UCSD-AML1 (cell line): ENCODE results near the gene BIRC2.
A peak's percentile ranks its signal among the peaks of the same experiment; 100 is the strongest.
"Not testable (repeated sequence)": the region's sequence is repeated elsewhere in the genome, so short reads cannot be mapped to it uniquely, and the experiment has no call there.

Experiments used
- DNase-seq: peaks from one replicate; lab custom pipeline; 2025; ENCODE audit not compliant: unreplicated experiment; lab: John Stamatoyannopoulos, UW

Gene BIRC2

DNA sequence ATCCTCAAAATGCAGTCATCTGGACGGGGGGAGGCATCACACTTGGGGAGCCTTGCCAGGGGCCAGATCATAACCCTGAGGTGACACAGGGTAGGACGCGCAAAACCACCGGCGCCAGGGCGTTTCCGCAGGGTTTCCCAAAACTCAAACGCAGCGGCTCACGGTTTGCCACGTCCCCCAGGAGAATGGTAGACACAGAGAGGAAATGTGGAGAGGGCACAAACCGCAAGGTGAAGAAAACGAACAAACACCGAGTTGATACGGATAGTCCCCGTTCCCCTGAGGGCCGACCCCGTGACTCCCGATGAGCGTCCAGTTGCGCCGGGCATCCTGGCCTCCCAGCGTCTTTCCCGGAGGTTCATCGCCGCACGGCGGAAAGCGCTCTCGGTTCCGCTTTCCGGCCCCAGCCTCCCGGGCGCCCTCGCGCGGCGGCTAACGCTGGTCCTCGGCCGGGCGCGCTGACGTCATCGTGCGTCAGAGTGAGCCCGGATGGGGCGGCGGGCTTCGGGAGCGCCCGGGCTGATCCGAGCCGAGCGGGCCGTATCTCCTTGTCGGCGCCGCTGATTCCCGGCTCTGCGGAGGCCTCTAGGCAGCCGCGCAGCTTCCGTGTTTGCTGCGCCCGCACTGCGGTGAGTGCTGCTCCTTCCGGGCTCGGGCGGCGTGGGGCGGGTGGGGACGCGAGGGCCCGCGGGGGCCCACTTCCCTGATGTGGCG lies at the start of gene BIRC2:
Gene BIRC2, plus strand, starts transcription at position 467 of the 714 bp plus-strand sequence. CDS start 2,641 bp downstream, outside the sequence.
- DNase-seq, result peak; percentile 97

DNA sequence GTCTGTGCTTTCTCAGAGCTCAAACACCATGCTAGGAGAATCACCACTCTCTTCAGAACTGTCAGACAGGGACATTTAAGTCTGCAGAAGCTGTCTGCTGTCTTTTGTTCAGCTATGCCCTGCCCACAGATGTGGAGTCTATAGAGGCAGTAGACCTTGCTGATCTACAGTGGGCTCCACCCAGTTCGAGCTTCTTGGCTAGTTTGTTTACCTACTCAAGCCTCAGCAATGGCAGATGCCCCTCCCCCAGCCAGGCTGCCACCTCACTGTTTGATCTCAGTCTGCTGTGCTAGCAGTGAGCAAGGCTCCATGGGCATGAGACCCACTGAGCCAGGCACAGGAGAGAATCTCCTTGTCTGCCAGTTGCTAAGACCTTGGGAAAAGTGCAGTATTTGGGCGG lies 46.2 kb upstream of the BIRC2 start:
- not testable (repeated sequence) for DNase-seq

DNA sequence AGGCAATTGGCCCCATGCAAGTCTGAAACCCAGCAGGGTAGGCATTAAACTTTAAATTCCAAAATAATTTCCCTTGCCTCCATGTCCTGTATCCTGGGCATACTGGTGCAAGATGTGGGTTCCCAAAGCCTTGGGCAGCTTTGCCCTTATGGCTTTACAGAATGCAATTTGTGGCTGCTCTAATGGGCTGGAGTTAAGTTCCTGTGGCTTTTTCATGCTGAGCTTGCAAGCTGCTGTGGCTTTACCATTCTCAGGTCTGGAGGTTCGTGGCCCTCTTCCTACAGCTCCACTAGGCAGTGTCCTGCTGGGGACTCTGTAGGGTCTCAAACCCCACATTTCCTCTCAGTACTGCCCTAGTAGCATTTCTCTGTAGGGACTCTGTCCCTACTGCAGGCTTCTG lies 44.8 kb upstream of the BIRC2 start:
- DNase-seq, result no peak

DNA sequence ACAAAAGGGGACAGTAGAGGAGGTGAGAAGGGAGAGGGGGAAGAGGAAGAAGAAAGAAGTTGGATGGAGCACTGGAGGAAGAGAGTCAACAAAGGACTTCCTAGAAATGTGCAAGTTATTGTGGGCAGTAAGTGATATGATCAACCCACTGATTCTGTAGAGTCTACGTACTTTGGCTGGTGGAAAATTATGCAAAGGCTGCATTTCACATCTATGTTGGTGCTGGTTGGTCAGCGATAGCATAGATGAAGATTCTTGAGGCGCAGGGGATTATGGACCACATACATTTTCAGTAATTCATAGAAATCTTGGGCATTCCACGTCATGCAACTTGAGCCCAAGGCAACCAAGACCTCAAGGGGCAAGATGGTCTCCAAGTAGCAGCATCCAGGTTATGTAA lies 42.3 kb upstream of the BIRC2 start:
- no peak for DNase-seq

DNA sequence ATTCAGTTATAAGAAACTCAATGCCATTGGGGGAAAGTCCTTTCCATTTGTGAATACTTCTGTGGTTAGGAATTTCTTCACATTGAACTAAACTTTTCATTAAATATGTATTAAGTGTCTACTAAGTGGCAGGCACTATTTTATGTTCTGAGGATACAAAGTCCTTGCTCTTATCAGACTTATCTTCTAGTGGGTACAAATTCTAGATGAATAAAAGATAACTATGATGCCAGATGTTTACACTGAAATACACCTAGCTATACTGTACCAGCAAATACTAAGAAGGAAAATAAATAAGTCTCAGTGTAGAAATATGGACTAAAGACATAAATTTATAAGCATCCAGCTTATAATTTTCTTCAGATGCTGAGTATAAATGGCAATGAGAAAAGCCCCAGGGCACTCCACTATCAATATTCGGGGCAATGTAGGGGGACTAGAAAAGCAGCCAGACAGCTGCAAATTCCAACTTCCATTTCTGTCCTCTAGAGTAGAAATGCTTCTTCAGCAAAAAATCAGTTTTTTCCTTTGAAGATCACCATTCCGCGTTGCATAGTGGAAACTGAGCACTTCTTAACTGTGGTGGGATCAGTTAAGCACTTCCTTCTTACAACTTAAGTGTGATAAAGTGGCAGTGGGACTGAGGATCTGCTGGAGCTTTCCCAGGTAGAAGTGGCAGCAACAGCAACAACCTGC lies 41.5 kb upstream of the BIRC2 start:
- DNase-seq, result no peak

DNA sequence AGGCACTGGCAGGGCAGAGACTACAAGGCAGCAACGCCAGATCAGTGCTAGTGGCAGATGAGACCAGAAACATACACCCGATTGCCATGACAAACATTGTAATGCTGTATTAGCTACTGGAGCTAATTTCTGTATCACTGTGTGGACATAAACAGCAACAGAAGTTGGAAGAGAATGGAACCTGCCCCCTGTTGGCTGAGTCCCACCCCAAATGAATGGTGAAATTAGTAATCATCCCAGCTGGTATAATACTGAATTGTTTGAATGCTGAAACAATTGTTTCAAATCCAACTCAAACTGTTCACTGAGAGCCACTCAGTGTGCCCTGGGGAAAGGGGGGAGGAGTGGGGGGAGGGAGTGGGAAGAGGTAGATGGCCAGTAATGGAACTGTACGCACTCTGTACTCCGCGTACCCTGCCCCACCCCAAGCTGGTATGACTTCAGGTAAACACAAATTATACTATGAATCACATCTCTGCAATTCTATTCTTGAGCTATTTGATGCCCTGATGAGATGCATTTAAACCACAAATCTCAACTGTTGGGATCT lies 40.9 kb upstream of the BIRC2 start:
- no peak for DNase-seq

DNA sequence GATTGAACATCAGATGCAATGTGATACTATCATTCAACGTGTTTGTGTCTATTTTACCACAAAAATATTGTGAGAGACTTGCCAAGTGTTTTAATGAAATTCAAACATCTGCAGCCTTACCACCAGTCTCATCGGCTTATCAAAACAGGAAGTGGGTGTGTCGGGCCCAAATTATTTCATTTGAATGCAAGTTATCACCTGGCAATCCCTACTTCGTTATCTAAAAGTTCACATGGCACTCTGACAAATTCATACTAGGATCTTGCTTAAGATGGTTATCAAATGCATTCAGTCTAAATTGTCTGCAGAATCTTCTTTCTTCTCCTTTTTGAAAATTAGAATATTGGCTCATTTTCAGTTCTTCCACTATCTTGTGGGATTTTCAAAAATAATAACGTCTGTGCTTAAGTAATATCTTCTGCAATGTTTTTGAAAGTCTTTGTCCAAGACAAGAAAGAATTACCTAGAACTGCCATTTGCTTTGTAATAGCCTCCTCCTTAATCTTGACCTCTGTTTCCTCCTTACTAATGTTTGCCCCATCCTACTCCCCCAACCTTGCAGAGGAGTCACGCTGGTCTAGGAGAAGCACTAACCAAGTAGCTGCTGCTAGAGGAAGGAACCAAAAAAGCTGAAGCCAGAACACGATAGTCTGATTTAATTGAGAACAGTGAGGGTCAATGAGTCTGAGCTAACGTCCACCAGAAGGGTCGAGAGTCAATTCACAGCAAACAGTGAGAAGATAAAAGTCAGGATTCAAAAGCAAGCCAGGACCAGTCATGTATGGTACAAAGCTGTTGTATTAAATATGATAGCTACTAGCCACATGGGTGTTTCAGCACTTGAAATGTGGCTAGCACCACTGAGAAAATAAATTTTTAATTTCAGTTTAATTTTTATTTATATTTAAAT lies 39.9 kb upstream of the BIRC2 start:
- DNase-seq, result no peak

DNA sequence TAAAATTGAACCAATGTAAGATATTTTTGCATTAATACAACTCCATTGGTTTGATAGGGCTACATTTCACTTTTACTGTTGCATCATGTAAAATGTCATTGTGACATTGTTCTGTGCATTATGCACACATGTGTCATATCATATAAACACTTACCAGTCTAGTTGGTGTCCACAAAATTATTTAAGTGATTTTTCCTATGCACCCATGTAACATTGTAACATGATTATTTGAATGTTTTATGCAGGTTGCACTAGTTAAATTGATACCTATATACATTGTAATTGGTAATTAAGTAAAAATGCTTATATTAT lies 39.3 kb upstream of the BIRC2 start:
- DNase-seq, result no peak

DNA sequence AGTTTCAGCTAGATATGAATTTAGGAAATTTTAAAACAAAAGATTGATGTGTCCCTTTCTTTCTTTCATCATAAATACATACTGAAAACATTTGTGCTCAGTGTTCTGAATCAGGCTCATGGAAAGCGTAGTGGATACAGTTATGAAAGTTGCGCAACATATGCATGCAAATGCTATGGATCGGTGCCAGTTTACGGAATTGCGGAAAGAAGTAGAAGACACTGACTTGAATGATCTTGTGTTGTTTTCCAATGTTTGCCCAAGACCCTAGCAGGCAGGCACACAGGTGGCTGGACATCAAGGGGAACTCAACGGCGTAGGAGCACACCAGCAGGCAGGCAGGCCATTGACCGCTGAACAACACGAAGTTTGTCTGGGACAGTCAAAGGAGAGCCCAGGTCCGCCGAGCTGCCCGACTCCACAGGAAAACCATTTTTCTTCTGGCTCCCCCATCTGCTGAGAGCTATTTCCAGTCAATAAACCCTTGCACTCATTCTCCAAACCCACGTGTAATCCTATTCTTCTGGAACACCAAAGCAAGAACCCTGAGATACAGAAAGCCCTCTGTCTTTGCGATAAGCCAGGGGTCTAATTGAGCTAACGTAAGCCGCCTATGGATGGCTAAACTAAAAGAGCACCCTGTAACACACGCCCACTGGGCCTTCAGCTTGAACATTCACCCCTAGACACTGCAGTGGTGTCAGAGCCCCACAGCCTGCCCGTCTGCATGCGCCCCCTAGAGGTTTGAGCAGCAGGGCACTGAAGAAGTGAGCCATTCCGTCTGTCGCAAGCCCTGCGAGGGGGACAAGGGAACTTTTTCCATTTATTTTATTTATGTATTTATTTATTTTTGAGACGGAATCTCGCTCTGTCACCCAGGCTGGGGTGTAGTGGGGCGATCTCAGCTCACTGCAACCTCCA lies 37.1 kb upstream of the BIRC2 start:
- DNase-seq, result no peak

DNA sequence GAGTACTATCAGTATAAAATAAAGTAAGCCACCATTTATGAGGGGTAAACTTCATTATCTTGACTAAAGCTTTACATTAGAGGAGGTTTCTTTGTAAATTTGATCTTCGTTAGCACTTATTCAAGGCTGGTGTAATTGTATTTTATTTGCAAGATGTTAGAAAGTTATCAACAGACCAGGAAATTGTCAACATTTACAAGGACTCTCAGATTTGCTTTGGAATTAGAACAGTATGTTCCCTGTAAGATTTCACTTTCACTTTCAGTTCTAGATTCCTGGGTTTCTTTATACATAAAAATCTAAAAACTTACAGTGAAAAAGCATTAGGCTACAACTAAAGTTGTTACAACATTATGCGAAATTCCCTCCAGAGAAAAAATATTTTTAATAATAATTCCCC lies 34.3 kb upstream of the BIRC2 start:
- DNase-seq, result no peak

DNA sequence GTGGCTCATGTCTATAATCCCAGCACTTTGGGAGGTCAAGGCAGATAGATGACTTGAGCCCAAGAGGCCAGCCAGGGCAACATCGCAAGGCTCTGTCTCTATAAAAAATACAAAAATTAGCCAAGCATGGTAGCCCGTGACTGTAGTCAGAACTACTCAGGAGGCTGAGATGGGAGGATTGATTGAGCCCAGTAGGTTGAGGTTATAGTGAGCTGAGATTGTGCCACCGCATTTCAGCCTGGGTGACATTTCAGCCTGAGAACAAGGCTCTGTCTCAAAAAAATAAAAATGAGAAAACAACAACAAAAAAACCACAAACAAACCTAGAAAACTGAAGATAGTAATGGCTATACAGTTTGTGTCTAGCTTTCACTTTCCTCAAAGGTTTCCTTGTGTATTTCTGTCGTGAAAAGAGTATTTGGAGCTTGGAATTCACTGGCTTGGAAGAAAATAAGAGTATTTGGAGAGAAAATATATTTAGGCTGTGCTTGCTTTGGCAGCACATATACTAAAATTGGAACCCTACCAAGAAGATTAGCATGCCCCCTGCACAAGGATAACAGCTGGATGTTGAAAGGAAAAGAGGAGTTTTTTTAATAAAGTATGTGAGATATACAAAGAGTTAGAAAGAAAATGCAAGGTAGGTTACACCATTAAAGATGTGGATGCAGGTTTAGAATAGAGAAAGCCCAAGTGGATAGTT lies 33.6 kb upstream of the BIRC2 start:
- no peak for DNase-seq

DNA sequence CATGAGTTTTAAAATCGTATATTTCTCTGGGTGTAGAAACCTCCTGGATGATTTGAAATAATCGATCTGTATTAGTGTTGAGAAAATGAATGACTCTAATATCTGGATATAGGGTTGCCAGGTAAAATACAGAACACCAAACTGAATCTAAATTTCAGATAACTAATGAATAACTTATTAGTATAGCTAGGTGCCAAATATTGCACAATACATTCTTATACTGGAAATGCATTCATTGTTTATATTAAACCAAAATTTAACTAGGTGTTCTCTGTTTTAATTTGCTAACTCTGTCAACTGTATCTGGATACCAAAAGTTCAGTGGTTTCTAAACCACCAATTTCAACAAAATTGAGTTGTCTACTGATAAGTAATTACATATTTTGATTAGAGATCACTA lies 32.2 kb upstream of the BIRC2 start:
- DNase-seq, result no peak

DNA sequence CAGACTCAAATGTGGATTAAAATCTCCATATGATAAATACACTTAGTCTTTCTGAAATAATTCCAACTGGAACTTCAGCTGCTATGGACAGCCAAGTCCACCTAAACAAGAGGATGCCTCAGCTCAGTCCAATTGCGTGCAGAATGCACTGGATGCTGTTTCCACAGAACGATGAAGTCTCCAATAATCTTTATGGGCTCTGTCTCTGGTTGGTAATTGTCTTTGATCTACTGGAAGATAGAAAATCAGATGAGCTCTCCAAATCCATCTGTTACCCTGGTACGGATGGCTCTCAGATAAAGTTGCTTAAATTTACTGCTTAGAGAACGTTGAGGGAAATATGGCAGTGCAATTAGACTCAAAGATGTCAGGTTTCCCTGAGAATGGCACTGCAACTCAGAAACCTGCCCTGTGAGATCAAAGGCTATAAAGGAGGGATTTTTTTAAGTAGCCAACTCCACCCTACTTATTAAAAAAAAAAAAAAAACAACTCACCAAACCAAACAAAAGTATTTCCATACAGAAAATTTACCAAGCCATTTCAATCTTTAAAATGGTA lies 30.6 kb upstream of the BIRC2 start:
- DNase-seq, result no peak

DNA sequence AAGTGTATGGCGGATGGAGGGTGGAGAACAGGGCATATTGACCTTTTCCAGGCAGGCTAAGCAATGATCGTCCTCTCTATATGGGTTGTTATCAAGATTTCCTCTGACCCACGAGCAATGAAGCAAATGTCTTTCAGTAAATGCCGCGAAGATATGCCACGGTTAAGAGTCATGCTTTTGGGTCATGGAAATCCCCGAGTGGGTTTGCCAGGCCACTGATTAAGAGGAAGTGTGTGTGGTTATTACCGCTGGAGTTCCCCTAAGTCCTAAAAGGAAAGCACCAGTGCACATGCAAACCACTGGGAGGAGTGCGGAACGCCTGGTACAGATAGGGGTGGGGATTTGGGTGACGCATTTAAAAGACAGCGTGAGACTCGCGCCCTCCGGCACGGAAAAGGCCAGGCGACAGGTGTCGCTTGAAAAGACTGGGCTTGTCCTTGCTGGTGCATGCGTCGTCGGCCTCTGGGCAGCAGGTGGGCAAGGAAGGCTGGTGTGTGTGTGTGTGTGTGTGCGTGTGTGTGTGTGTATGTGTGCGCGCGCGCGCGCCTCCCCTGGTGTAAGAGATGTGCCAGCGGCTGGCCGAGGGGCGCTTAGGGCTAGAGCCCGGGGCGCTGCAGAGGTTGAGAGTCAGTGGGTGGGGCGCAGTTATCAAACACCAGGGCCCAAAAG lies 29.8 kb upstream of the BIRC2 start, which contains the start of gene BIRC3:
Gene BIRC3, plus strand, starts transcription at position 386 of the 669 bp plus-strand sequence. CDS start 7,026 bp downstream, outside the sequence.
- peak; percentile 85 for DNase-seq

DNA sequence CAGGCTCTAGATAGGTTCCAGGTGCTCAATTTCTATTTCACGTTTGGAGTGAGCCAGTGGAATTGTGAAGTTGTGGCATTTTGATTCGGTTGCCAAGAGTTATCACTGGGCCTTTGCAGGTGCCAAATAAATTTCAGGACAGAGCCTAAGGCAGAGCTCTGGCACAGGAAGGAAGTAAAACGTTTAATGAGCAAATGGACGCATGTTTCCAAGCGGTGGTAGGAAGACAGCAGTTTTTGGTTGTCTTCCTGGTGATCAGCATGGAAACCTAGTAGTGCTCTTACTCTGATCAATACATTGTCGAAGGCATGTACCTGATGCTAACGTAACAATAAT lies 29.3 kb upstream of the BIRC2 start:
- no peak for DNase-seq

DNA sequence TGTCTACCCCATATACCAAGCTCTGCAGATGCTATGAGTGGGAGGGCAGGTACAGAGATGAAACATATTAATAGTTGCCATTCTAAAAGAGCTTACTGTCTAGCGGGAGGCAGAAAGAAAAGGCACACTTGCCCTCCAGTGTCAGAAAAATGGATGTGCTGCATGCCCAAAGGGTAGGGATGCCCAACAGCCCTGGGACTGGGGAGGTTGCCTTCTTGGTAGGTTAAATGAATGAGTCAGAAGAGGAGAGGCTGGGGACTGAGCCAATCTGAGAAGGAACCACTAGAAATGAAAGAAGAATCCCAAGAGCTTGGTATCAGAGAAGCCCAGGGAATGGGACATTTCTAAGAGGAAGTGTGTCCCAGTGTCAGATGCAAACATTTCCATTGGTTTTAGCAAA lies 28.5 kb upstream of the BIRC2 start:
- no peak for DNase-seq

DNA sequence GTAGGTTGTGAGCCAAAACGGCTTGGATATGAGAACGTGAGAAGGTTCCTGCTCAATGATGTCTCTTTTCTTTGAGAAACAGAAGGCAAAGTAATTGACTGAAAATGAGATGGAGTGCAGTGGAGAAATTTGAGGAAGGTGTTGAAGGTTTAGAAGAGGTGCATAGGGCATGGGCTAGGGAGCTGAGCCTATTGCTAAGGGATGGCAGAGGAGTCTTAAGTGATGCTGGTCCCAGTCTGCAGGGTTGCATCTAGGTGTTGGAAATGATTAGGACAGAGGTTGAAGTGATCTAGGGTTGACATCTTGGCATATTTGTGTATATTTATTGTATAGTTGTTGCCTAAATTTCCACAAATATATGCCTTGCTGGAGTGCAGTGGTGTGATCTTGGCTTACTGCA lies 27.5 kb upstream of the BIRC2 start:
- no peak for DNase-seq

DNA sequence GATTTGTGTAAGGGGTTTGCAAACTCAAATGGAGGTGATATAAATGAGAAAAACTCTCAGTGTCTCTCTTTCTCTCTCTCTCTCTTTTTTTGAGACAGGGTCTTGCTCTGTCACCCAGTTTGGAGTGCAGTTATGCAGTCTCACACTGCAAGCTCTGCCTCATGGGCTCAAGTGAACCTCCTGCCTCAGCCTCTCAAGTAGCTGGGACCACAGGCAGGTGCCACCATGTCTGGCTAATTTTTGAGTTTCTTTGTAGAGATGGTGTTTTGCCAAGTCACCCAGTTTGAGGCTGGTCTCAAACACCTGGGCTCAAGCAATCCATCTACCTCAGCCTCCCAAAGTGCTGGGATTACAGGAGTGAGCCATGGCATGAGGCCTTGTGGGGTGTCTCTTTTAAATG lies 26.8 kb upstream of the BIRC2 start:
- DNase-seq, result no peak

DNA sequence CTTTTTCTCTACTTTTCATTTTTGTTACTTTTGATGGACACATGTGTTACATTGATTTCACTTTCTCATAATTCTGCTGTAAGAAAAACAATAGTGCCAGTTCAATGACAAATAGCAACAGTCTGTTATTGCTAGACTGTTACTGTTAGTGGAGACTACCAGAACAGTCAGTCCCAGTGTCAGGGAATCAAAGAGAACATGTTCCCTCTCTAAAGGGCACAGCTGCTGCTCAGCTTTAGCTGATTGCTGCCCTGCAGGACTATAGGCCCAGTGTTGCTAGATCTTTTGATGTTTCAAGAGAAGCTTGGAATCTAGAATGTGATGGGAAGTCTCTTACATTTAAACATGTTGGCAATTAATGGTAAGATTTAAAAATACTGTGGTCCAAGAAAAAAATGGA lies 26.3 kb upstream of the BIRC2 start:
- no peak for DNase-seq
